Stimulated activated CD4-positive, alpha-beta T cell treated with anti-CD3 and anti-CD28 coated beads, Interleukin-2, amount 100 ng/mL, for 4 hours (primary cell): ENCODE measurements around the gene STRIP2.
"Not testable (repeated sequence)": the region's sequence is repeated elsewhere in the genome, so short reads cannot be mapped to it uniquely, and the experiment has no call there.

Experiments
- DNase-seq: peaks from one replicate; pipeline ENCODE4 v3.0.0-alpha.2; 2020; ENCODE audit warnings: low read depth

The STRIP2 gene

DNA sequence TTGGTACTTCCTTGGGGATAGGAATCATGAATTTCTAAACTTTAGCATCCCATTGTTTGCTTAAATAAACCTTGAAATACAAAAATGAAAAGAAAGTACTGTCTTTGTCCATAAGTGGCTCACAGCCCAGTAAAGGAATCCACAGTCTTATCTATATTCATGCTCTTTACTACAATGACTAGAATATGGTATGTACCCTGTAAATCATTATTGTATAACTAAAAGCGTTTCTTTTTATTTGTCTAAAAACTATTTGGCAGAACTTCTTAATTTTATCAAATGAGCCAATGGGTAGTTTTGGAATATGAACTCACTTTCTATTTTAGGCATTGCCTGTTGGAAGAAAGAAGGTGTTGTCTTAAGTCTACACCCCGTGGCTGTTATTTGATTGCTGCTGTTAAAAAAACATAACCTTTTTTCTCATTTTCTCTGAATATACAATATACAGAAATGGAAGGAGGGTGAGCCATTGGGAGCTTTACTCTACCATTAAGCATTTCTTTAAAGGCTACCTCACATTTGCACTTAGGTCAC is 12.4 kb upstream of the STRIP2 start:
- DNase-seq: no peak

DNA sequence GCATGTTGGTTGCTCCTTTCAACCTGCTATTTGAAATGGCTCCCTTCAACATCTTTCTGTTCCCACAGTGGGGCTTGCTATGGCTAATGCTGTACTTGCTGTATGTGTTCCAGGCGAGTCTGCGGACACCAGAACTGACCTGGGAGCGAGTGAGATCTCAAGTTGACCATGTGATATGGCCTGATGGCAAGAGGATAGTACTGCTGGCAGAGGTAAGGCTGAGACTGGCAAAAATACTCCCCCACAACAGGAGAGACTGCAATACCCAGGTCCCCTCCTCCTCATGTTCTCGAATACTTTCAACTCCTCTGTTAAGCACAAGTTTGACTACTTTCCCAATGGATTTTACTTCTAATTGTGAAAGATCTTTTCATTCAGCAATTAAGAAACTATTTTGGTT is 11.5 kb upstream of the STRIP2 start:
- no peak for DNase-seq

DNA sequence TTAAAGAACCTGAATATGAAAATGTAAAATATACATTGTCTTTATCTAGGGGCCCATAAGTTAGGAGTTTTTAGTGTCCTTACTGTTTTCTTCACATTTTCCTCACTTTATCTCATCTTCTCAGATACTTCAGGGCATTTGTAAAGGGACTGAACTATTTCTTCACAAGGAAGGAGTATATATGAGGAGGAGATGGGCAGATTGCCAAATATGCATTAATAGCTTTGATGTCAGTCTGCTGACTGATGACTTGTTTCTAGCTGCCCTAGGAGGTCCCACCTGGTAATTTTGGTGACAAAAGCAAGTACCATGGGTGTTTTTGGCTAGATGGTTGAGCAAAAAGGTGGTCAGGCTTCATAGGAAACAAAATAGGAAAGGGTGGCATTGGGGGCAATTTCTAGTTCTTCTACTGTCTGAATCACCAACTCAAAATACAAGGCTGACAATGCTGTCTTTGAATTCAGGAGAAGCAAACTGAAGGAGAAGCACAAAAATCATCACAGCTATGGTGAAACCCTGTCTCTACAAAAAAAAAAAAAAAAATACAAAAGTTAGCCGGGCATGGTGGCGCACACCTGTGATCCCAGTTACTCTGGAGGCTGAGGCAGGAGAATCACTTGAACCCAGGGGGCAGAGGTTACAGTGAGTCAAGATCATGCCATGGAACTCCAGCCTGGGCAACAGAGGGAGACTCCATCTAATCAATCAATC is 10.4 kb upstream of the STRIP2 start:
- no peak for DNase-seq

DNA sequence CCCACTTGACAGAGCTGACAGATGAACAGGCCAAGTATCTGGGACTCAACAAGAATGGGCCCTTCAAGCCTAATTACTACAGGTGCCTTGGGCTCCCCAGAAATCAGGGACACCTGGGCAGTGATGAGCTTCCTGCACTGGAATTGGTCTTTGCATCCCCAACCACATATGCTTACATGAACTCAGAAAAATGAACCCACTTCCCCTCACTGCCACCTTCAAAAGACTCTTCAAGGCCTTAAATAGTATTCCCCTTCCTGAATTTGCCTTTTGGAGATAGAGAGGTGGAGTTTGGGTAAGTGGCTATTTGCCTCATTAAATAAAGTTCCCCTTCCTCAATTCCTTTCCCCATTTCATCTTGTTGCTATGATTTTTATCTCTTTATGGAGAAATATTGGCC is 7.8 kb upstream of the STRIP2 start:
- no peak for DNase-seq

DNA sequence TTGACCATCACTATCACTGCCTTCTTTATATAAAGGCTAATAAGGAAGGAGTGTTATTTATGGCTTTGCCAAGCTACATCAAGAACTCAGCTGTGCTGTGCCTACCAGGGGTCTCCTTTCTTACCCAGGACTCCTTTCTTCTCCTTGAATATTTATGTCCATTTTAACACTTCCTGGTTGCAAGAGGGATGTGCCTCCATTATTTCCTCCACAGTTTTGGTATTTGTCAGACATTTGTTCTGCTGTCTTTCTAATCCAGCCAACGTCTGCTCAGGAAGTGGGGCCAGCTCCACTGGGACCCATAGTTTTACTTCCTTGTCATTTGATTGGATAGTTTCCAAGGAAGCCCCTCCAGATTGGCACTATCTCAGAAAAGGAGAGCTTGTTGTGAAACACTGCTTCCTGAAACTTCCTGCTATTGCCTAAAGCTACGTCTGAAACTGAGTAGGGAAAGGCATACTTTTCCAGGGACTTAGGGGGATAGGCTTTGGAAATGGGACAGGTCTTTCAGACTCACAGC is 6.6 kb upstream of the STRIP2 start:
- DNase-seq: no peak

DNA sequence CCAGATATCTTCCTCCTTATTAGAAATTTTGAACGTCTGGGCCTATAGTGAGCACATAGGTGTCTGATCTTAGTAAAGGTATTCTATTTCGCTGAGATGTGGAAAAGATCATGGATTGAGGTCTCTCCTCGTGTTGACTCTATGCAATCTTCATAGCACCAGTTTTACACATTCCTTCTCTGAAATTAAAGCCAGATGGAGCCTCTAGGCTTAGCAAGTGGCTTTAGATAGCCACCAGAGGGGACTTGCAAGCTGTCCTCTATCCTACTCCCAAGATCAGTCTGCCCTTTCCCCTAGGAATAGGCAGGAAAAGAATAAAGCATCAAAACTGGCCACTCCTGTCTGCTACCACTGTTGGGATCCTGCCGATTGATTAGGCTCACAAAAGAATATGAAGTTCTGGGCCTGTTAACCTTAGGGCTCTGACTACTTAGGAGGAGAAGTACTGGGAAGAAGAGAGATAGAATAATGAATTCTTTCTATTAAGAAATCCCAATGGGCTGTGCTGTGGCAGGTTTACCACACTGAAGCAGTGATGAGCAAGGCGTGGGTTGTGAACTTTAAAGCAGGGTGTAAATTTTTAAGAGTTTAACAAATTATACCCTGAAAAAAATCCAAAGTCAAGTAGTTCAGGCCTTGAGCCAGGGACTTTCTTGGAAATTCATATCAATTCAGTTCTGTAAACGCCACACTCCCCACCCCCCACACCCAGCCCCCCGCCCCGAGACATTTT is 2.2 kb upstream of the STRIP2 start:
- no peak for DNase-seq

DNA sequence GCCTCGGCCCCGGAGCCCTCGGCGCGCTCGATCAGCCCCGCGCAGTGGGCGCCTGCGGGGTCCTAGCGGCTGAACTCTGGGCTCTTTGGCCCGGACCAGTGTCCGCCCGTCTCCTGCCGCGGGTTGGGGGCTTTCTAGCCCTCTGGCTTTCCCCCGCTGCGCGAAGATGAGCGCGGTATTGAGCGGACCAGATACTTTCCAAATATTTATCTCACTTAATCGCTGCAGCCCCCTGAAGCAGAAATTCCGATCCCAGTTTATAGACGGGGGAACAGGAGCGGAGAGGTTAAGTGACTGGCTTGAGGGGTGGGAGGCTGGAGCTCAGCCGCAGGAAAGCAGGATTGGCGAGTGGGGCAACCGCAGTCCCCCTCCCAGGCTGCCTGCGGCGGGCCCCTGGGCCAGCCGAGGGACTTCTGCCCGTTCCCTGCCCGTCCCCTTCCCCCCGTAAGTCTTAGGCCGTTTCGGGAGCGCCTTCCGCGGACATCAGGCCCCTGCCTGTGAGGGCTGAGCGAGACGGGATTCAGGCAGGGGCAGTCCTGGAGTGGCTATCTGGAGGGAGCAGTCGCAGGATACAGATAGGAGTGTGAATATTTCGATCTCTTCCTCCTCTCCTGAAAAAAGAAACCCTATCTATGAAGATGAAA is 565 bp downstream of the STRIP2 start:
- DNase-seq: no peak

DNA sequence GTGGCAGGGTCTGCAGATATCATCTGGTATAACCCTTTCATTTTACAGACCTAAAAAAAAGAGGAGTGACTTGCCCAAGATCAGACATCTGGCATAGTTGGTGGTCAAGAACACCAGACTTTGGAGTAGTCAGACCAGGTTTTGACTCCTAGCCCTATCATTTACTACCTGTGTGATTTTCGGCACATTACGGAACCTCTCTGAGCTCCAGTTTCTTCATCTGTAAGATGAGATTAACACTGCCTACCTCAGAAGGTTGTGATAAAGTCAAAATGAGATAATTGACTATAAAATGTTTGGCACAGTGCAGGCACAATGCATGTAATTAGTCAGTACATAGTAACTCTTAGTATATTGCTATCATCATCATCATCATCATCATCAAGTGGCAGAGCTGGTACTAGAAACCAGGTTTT is 1.2 kb downstream of the STRIP2 start:
- DNase-seq: no peak

DNA sequence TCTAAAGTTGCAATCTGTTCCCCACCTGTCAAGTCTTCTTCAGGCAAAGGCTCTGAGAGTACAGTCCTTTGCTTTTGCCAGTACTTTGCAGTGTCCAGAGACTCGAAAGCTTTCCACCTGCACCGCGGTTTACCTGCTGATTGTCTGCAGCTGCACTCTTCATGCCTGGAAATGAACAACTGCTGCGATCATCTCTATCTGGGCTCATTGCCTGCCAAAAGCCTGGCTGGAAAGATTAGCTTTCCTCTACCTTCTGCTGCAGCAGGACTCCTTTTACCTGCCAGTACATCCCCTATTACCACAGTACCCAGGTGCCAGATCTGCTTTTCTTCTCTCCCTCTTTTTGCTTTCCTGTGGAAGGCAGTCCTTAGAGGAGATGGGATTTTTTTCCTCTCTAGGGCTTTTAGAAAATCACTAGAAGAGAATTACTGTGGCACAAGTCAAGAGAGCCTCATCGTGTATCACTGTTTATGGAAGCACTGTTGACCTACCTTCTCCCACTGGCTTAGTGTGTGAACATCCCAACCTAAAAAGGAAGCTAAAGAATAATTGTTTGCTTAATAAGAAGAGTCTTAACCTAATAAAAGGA is 2.2 kb downstream of the STRIP2 start:
- no peak for DNase-seq

DNA sequence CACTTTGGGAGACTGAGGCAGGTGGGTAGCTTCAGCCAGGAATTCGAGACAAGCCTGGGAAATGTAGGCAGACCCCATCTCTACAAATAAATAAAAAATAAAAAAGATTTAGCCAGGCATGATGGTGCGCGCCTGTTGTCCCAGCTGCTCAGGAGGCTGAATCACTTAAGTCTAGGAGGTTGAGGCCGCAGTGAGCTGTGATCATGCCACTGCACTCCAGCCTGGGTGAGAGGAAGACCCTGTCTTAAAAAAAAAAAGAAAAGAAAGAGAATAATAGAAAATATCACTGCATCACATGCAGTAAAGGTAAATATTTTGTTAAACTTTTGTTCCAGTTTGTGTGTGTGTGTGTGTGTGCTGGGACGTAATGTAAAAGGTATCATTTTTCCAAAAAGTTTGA is 3.0 kb downstream of the STRIP2 start:
- no peak for DNase-seq

DNA sequence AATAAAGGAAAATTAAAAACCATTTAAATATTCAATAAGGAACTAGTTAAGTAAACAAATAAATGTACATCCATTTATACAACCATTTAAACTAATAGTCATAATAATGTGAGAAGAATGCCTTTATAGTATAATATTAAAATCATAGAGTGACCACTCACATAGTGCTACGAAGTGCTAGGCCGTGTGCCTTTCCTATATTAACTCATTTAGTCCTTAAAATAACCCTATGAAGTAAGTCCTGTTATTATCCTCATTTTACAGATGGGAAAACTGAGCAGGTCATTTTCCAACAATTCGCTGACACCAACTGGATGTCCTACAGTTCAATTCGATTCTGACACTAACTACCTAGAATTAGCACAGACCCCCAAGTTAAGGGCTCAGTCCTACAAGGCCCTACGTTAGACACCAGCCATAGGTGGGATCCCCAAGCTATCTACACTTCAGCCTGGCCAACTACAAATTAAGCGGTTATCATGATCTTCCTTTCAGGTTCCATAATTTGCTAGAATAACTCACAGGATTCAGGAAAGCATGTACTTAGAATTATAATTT is 4.1 kb downstream of the STRIP2 start:
- DNase-seq: no peak

DNA sequence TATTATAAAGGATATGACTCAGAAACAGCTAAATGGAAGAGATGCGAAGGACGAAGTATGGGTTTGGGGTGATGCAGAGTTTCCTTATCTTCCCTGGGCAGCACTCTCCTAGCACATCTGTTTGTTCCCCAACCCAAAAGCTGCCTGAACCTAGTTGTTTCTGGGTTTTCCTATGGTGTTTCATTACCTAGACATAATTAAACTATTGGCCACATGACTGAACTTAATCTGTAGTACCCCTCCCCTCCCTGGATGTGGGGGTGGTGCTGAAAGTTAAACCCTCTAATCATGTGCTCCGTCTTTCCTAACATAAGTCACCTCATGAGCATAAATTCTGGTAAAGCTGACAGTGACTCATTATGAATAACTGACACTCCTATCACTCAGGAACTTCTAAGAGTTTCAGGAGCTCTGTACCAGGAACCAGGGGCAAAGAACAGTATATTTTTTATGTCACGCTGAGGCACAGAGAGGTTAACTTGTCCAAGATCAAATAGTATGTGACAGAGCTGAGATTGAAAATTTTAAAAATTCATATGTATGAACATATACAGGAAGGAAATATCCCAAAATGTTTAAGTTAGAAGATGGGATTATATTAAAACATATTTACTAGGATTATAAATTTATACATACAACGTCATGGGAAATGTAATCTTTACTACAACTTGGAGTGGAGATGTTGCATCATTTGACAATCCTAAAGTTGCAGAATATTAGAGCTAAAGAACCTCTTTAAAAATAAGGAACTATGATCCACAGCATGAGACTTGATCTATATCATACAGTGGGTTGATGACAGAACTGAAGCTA is 4.8 kb downstream of the STRIP2 start:
- peak; percentile 17 for DNase-seq

DNA sequence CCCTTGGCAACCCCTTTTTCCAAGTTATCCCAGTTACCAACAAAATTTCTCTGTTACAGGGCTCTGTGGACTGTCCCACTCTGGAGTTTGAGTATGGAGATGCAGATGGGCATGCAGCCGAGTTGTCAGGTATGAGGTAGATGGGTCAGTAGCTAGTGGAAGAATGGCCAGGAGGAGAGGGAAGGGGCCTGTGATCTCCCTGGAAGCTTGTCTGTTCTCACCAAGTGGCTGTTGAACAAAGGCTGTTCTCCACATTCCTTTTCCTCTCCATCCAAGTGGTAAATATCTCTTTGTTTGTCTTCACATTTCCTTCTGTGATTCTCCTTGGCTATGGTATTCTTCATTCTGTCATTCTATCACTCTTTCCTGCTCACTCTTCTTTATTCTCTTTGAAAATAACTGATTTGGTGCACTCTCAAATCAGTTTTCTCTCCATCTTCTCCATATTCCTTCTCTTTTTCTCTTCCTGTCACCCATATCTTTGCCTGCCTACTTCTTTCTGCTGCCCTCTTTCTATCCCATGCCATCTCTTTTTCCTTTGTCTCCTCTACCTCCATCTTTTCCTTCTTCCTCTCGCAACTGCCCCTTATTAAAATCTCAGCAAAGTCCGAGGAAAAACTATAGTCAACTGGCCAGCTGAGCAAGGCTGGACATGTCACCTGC is 5.9 kb downstream of the STRIP2 start:
- DNase-seq: no peak

DNA sequence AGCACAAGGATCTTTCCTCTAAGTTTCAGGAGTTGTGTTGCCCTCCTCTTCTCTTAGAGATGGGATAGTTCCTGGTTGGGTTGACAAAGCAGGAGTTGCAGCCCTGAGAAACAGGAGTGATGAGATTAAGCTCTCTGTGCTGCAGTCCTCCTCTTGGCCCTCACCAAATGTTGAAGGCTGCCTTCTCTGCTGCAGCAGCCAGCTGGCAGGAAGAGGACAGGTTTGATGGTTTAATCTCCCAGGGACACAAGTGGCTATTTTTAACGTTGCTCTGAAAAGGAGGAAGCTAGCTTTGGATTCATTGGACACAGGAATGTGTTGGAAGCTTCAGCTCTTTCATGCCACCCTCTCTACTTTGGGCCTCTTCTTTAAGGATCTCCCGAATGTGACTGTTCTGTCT is 9.4 kb downstream of the STRIP2 start:
- DNase-seq: no peak

DNA sequence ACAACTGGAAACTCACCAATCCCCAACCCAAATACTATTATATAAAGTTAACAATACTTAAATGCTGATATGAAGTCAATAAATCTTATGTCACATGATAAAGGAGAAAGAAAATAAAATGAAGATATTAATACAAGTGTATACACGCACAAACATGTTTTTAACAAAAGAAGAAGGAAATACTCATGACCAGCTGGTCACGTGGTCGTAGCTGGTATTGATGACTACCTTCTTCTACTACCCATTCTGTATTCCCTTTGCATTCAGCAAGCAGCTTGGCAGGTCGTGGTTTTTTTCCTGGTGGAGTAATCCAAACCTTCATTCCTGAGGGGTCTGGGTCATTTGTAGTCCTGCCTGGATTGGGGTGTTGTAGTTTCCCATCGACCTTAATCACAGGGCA is 10.5 kb downstream of the STRIP2 start:
- DNase-seq: not testable (repeated sequence)

DNA sequence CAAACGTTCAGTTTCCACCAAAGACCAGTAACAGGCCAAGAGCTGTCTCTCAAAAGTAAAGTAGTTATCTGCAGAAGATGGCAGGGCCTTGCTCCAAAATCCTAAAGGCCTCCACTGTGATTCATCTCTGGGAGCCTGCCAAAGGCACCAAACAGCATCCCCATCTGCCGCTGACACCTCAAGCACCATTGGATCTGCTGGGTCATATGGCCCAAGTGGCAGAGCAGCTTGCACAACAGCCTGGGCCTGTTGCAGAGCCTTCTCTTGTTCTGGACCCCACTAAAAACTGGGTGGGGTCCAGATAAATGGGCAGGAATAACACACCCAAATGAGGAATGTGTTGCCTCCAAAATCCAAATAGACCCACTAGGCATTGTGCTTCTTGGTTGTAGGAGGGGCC is 12.7 kb downstream of the STRIP2 start:
- not testable (repeated sequence) for DNase-seq

DNA sequence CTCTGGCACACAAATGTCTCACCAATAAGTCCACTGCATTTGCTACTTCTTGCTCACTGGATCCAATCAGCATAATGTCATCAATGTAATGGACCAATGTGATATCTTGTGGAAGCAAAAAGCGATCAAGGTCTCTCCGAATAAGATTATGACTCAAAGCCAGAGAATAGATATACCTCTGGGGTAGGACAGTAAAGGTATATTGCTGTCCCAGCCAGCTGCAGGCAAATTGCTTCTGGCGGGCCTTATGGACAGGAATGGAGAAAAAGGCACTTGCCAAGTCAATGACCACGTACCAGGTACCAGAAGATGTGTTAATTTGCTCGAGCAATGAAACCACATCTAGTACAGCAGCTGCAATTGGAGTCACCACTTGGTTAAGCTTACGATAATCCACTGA is 13.2 kb downstream of the STRIP2 start:
- not testable (repeated sequence) for DNase-seq

DNA sequence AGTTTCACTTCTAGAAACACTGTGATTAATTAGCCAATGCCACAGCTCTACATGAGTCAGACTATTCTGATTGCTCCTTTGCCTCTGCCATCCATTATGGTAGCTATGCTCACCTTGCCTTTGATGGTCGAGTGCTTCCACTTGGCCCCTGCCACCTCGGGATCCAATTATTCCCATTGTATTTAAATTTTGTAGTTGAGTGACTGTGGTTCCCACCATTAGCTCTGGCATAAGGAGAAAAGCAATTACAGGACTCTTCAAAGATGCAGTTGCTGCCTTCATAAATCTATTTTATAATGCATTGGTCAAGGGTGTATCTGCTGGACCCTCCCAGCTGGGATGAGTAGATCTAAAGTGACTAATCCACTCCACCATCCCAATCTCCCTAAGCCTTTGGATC is 14.4 kb downstream of the STRIP2 start:
- not testable (repeated sequence) for DNase-seq

DNA sequence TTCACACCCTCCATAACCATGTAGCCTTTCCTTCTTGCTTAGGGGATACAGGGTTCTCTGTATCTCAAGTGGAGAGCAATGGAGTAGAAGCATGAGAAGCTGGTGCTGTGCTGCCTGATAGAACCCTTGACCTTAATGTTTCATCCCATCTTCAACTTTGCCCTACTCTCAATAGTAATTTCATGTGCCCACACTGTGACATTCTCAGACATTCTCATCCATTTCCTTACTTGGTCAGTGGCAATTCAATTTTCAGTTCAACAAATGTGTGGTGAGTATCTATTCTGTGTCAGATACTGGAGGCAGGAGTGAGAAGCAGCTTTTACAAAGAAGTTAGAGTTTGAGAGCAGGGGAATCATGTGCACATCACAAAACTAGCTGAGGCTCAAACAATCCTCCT is 16.1 kb downstream of the STRIP2 start:
- DNase-seq: no peak

DNA sequence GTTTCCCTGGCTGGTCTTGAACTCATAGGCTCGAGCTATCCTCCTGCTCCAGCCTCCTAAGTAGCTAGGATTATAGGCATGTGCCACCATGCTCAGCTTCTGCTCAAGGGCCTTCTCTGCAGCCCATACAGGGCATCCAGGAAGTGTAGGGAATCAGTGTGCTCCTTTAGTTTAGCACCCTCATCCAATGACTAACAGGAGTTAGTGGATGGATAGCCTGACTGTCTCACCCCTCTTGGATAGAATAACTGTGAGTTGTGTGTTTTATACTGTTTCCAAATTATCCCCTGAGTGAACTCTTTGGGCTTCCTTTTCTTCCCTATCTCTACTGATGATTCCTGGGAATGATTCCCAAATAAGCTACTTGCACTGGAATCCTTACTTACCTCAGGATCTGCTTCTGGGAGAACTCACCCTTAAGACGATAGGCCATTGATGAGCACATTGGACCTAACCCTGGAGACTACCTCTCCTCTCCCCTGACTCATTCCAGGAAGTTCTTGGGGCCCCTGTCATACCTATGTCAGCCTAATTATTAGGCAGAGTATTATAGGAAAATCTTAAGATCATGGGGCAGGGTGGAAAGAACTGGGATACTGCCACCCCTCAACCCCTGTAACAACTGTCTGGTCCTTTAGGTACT is 18.5 kb downstream of the STRIP2 start:
- no peak for DNase-seq
